Trophoblast cell (in vitro differentiated cells and primary cell): Measurements from ENCODE around the gene MKNK2.
"Not testable (repeated sequence)": the region's sequence is repeated elsewhere in the genome, so short reads cannot be mapped to it uniquely, and the experiment has no call there.

Experiments used
- DNase-seq, 2 donors: peaks; one replicate each; pipeline ENCODE4 v3.0.0-alpha.2; 2016
- H2AFZ ChIP-seq: 2 replicates; pipeline ENCODE4 v1.6.1; 2013; ENCODE audit warnings: low read length, moderate library complexity, mild to moderate bottlenecking; ENCODE audit not compliant: insufficient read depth, poor library complexity
- H2AK5ac ChIP-seq: 2 replicates; pipeline ENCODE4 v1.6.1; 2013; ENCODE audit warnings: mild to moderate bottlenecking, low read length
- H2BK120ac ChIP-seq: 2 replicates; pipeline ENCODE4 v1.6.1; 2013; ENCODE audit warnings: low read length, mild to moderate bottlenecking, moderate library complexity; ENCODE audit not compliant: insufficient read depth, poor library complexity
- H2BK12ac ChIP-seq: 2 replicates; pipeline ENCODE4 v1.6.1; 2013; ENCODE audit warnings: mild to moderate bottlenecking, low read length, moderate library complexity
- H2BK5ac ChIP-seq: 2 replicates; pipeline ENCODE4 v1.6.1; 2013; ENCODE audit warnings: low read length, low read depth, moderate library complexity, mild to moderate bottlenecking; ENCODE audit not compliant: poor library complexity
- H3K14ac ChIP-seq: 2 replicates; pipeline ENCODE4 v1.6.1; 2013; ENCODE audit warnings: mild to moderate bottlenecking, low read length
- H3K18ac ChIP-seq: 2 replicates; pipeline ENCODE4 v1.6.1; 2013; ENCODE audit warnings: mild to moderate bottlenecking, low read length
- H3K23ac ChIP-seq: 2 replicates; pipeline ENCODE4 v1.6.1; 2013; ENCODE audit warnings: low read length
- H3K27ac ChIP-seq: 2 replicates; pipeline ENCODE4 v1.5.1; 2013; ENCODE audit warnings: low read depth, mild to moderate bottlenecking, inconsistent platforms, low read length, moderate library complexity
- H3K27me3 ChIP-seq: 2 replicates; pipeline ENCODE4 v1.6.1; 2013; ENCODE audit warnings: inconsistent platforms, mild to moderate bottlenecking, low read length, moderate library complexity; ENCODE audit not compliant: insufficient read depth
- H3K36me3 ChIP-seq, 2 experiments: 1 replicate in 1 of 2; 2 replicates in 1 of 2; pipeline ENCODE4 v1.6.1; 2013; ENCODE audit warnings: low read length in 2 of 2, mild to moderate bottlenecking in 2 of 2, moderate library complexity in 1 of 2; ENCODE audit not compliant: insufficient read depth in 2 of 2, control insufficient read depth in 1 of 2
- H3K4ac ChIP-seq: 2 replicates; pipeline ENCODE4 v1.6.1; 2013; ENCODE audit warnings: low read depth, mild to moderate bottlenecking, low read length, moderate library complexity
- H3K4me1 ChIP-seq, 2 experiments: 1 replicate in 1 of 2; 2 replicates in 1 of 2; pipeline ENCODE4 v1.6.1; 2013; ENCODE audit warnings: low read length in 2 of 2, mild to moderate bottlenecking in 2 of 2, moderate library complexity in 1 of 2; ENCODE audit not compliant: insufficient read depth in 2 of 2, control insufficient read depth in 1 of 2
- H3K4me2 ChIP-seq: 2 replicates; pipeline ENCODE4 v1.6.1; 2013; ENCODE audit warnings: inconsistent platforms, mild to moderate bottlenecking, low read length, moderate library complexity
- H3K4me3 ChIP-seq: 2 replicates; pipeline ENCODE4 v1.5.1; 2013; ENCODE audit warnings: mild to moderate bottlenecking, low read depth, low read length, inconsistent platforms
- H3K79me1 ChIP-seq: one replicate; pipeline ENCODE4 v1.6.1; 2013; ENCODE audit warnings: low read length
- H3K79me2 ChIP-seq: 2 replicates; pipeline ENCODE4 v1.6.1; 2013; ENCODE audit warnings: low read length, mild to moderate bottlenecking; ENCODE audit not compliant: control insufficient read depth, insufficient read depth, poor library complexity
- H3K9ac ChIP-seq: 2 replicates; pipeline ENCODE4 v1.6.1; 2013; ENCODE audit warnings: mild to moderate bottlenecking, low read length
- H3K9me3 ChIP-seq: 2 replicates; pipeline ENCODE4 v1.6.1; 2013; ENCODE audit warnings: low read depth, mild to moderate bottlenecking, control low read depth, inconsistent platforms, low read length; ENCODE audit not compliant: insufficient read depth
- H4K12ac ChIP-seq: 2 replicates; pipeline ENCODE4 v1.6.1; 2013; ENCODE audit warnings: low read depth, mild to moderate bottlenecking, low read length, moderate library complexity
- H4K8ac ChIP-seq: 2 replicates; pipeline ENCODE4 v1.6.1; 2013; ENCODE audit warnings: low read depth, mild to moderate bottlenecking, low read length, moderate library complexity
- H4K91ac ChIP-seq: one replicate; pipeline ENCODE4 v1.6.1; 2013; ENCODE audit warnings: low read depth, mild to moderate bottlenecking, low read length, moderate library complexity
- WGBS: extraction: QIAGEN DNeasy Blood & Tissue Kit; methylation state at CpG from one replicate; pipeline ENCODE4 v1.1.7; 2013; ENCODE audit warnings: missing lambda C conversion rate; ENCODE audit not compliant: insufficient read length, insufficient coverage; ENCODE audit errors: extremely low coverage; 5-methylcytosine and 5-hydroxymethylcytosine counted together

MKNK2 gene

DNA sequence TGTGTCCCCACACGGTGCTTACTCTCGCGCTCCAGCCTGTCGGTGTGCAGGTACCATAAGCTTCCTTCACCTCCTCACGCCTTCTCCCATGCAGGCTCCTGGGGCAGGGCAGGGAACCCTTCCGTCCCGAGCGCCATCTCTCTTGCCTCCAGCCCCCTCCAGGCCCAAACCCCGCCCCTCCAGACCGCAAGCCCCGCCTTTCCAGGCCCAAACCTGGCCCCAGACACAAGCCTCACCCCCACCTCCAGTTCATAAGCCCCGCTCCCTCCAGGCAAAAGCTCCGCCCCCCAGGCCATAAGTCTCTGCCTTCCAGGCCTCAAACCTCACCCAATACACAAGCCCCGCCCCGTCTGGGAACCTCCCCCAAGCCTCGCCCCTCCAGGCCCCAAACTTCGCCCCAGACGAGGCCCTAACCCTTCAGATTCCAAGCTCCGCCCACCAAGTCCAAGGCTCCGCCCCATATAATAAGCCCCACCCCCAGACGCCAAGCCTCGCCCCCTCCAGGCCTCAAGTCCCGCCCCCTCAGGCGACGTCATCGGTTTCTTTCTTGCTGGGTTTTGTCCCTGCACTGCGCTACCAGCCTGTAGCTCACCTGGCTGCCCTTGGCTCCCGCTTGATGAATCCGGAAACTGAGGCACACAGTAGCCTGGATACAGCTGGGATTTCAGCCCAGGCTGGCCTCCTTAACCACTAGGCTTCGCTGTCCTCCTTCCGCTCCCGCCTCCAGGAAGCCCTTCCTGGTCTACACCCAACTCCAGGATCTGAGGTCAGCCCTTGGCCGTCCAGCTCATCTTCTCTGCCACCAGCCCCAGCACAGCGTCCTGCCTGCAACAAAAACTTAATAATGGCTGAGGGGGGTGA lies 16.1 kb downstream of the MKNK2 start:
- Histone ChIP-seq H3K4me3 (no peak overlapping the region), H2BK12ac (no peak overlapping the region), H4K91ac (no peak overlapping the region), H3K27ac (no peak overlapping the region), H2AK5ac (no peak overlapping the region), H3K4me1 (no peaks in the 10 kb centered on the region), H4K12ac (no peak overlapping the region), H3K4ac (no peak overlapping the region), H2BK5ac (no peak overlapping the region), H3K79me1 (no peaks in the 10 kb centered on the region), H3K9ac (no peak overlapping the region), H3K27me3 (no peaks in the 10 kb centered on the region), H2AFZ (no peak overlapping the region), H3K4me2 (no peak overlapping the region), H3K79me2 (no peaks in the 10 kb centered on the region), H3K9me3 (peaks cover 10% of the 10 kb centered on the region), H3K18ac (no peak overlapping the region), H2BK120ac (no peak overlapping the region), H3K36me3 (peaks cover 18 to 23% of the 10 kb centered on the region in 2 experiments), H3K14ac (no peak overlapping the region), H4K8ac (no peak overlapping the region), H3K23ac (no peak overlapping the region)
- DNase-seq = peak; percentile 44 to 67
- no CpG with 5 or more reads among the region's 34 CpGs for WGBS

- H3K27ac ChIP-seq, H3K4me2 ChIP-seq, H3K4ac ChIP-seq, DNase-seq, H3K4me3 ChIP-seq, H3K23ac ChIP-seq, H3K18ac ChIP-seq, H3K79me1 ChIP-seq, H4K12ac ChIP-seq, H3K79me2 ChIP-seq, H3K4me1 ChIP-seq, H3K27me3 ChIP-seq, H3K14ac ChIP-seq, H2AFZ ChIP-seq, H2BK5ac ChIP-seq, H2BK120ac ChIP-seq, H4K91ac ChIP-seq, H4K8ac ChIP-seq, H2AK5ac ChIP-seq, H2BK12ac ChIP-seq, H3K9ac ChIP-seq: not testable (repeated sequence)
- no CpG with 5 or more reads among the region's 15 CpGs for WGBS
- Histone ChIP-seq H3K9me3 (peaks cover 10% of the 10 kb centered on the region), H3K36me3 (peaks cover 11 to 16% of the 10 kb centered on the region in 2 experiments)
Observed at GRCh38 chr19:2034253-2034652, 16.8 kb downstream of the MKNK2 start.

GRCh38 chr19:2033825-2034159 lies 17.3 kb downstream of the MKNK2 start:
- H2BK5ac ChIP-seq = no peak overlapping the region
- no peak overlapping the region for H3K18ac ChIP-seq
- no peaks in the 10 kb centered on the region for H3K79me2 ChIP-seq
- H4K12ac ChIP-seq = no peak overlapping the region
- H3K4ac ChIP-seq = no peak overlapping the region
- H2BK120ac ChIP-seq = no peak overlapping the region
- no peak overlapping the region for H3K4me2 ChIP-seq
- no peaks in the 10 kb centered on the region for H3K27me3 ChIP-seq
- H2BK12ac ChIP-seq = no peak overlapping the region
- H4K91ac ChIP-seq = no peak overlapping the region
- no peak overlapping the region for H3K9ac ChIP-seq
- DNase-seq = no peak
- H3K79me1 ChIP-seq = no peaks in the 10 kb centered on the region
- no peak overlapping the region for H4K8ac ChIP-seq
- H3K14ac ChIP-seq = no peak overlapping the region
- no peak overlapping the region for H3K23ac ChIP-seq
- peaks cover 10% of the 10 kb centered on the region for H3K9me3 ChIP-seq
- H3K4me1 ChIP-seq = no peaks in the 10 kb centered on the region
- no peak overlapping the region for H3K27ac ChIP-seq
- H3K36me3 ChIP-seq = peaks cover 6 to 12% of the 10 kb centered on the region in 2 experiments
- no peak overlapping the region for H3K4me3 ChIP-seq
- H2AFZ ChIP-seq = no peak overlapping the region
- H2AK5ac ChIP-seq = no peak overlapping the region
- no CpG with 5 or more reads among the region's 9 CpGs for WGBS

DNA sequence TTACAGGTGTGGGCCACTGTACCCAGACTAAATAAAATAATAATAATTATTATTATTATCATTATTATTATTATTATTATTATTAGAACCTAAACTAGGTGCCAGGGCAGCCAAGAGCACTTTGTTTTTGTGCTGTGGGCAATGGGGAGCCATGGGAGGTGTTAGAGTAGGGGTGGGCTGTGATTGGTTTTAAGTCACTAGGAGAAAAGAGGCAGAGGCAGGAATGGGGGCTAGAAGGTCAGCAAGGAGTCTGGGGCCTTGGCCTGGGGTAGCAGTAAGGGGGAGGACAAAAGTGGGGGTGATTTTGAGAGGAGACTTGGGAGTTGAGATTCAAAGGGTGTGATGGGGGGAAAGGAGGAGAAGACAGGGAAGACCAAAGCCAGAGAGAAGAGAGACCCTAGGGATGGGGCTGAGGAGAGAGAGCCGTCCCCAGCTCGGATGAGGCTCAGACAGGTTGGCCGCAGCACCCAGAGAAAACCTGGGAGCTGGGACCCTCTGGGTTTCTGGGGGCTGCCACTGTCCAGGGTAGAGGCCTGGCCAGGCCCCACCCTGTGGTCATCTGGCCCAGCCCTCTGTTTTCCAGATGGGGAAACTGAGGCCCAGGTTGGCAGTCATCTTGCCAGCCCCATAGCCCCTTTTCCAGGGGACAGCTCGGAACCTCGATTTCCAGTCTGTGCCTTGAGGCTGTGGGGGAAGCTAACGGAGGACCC lies 17.8 kb downstream of the MKNK2 start:
- Histone ChIP-seq H3K4me2 (no peak overlapping the region), H4K8ac (no peak overlapping the region), H3K14ac (no peak overlapping the region), H2BK12ac (no peak overlapping the region), H3K79me1 (peaks cover under 1% of the 10 kb centered on the region), H3K27ac (no peak overlapping the region), H3K9me3 (peaks cover 10% of the 10 kb centered on the region), H2BK120ac (no peak overlapping the region), H3K36me3 (peaks cover 1 to 7% of the 10 kb centered on the region in 2 experiments), H3K9ac (no peak overlapping the region), H3K4ac (no peak overlapping the region), H3K4me3 (no peak overlapping the region), H4K12ac (no peak overlapping the region), H3K27me3 (no peaks in the 10 kb centered on the region), H4K91ac (no peak overlapping the region), H2BK5ac (no peak overlapping the region), H3K18ac (no peak overlapping the region), H3K4me1 (peaks cover 0 to 2% of the 10 kb centered on the region in 2 experiments), H2AK5ac (no peak overlapping the region), H3K79me2 (no peaks in the 10 kb centered on the region), H3K23ac (no peak overlapping the region), H2AFZ (no peak overlapping the region)
- DNase-seq = no peak
- WGBS = no CpG with 5 or more reads among the region's 6 CpGs
